Gastrocnemius medialis (tissue), 4 donors: Measurements from ENCODE around the gene MACROD2. TPM values are rescaled to one million over a fixed set of nuclear protein-coding genes. Genes with fewer than 3 reads are reported as not detected.

ENCODE experiments used
- ATAC-seq, 2 donors: fragments of 150-250 bp; one replicate each; pipeline ENCODE4 v1.9.1; 2016
- DNase-seq, 2 donors: peaks; one replicate each; pipeline ENCODE4 v3.0.0-alpha.2; 2019
- H3K27ac ChIP-seq, 4 donors: fragments of 200-600 bp; sonication (generic); 1 replicate in 1 of 4; 2 replicates in 3 of 4; pipeline ENCODE4 v1.5.1; 2016 to 2018; ENCODE audit warnings: mild to moderate bottlenecking in 2 of 4, moderate library complexity in 1 of 4
- H3K27me3 ChIP-seq, 3 donors: fragments of 200-600 bp; sonication (generic) in 2 of 3; 1 replicate in 1 of 3; 2 replicates in 2 of 3; pipeline versions ENCODE4 v1.5.1 to v1.6.0; 2016 to 2019; ENCODE audit warnings: mild to moderate bottlenecking in 1 of 3, moderate library complexity in 1 of 3
- H3K36me3 ChIP-seq, 2 donors: fragments of 200-600 bp; sonication (generic) in 1 of 2; one replicate each; pipeline ENCODE4 v1.5.1; 2017 to 2018
- H3K4me1 ChIP-seq, 2 donors: fragments of 200-600 bp; sonication (generic) in 1 of 2; one replicate each; pipeline ENCODE4 v1.5.1; 2016 to 2017; ENCODE audit warnings: mild to moderate bottlenecking in 2 of 2
- H3K4me3 ChIP-seq, 4 donors: fragments of 200-600 bp; sonication (generic) in 3 of 4; 1 replicate in 1 of 4; 2 replicates in 3 of 4; pipeline ENCODE4 v1.5.1; 2016 to 2019; ENCODE audit warnings: mild to moderate bottlenecking in 2 of 4
- H3K9me3 ChIP-seq, 3 donors: fragments of 200-600 bp; sonication (generic) in 2 of 3; 1 replicate in 1 of 3; 2 replicates in 2 of 3; pipeline ENCODE4 v1.5.1; 2016 to 2019
- CTCF ChIP-seq, 5 experiments: fragments of 450-650 bp in 3 of 5; fragments of 200-600 bp in 2 of 5; sonication (generic) in 2 of 5; IDR thresholded peaks in 4 of 5; conservative IDR thresholded peaks in 1 of 5; 1 replicate in 4 of 5; 2 replicates in 1 of 5; pipeline ENCODE4 v1.5.1; 2016 to 2019; ENCODE audit warnings: antibody characterized with exemption in 5 of 5, mild to moderate bottlenecking in 3 of 5, moderate library complexity in 3 of 5
- POLR2A ChIP-seq, 2 donors: fragments of 450-650 bp; IDR thresholded peaks; one replicate each; pipeline ENCODE4 v1.6.1; 2017; ENCODE audit warnings: antibody characterized with exemption in 2 of 2, mild to moderate bottlenecking in 2 of 2, moderate library complexity in 2 of 2
- in situ Hi-C, 4 donors: fragments of 200-750 bp; cut with MboI; loops; one replicate each; pipeline versions ENCODE4 v1.15.0 to v1.8.0; 2017; ENCODE audit warnings: low sequenced_read_pairs in 4 of 4
- intact Hi-C: fragments of 100-400 bp; cut with DNase I; formaldehyde crosslinking; loops from one replicate; pipeline ENCODE4 v1.15.1; 2023; ENCODE audit warnings: low total_unique reads
- total RNA-seq, 4 donors: library from RNA; depleted of rRNA; stranded (reverse); fragments of >200 nt; gene quantifications; one replicate each; pipeline versions ENCODE4 v1.1.0 to v1.2.3, GENCODE V29; 2016

Gene MACROD2
- total RNA-seq, 4 donors from 2014 or later = 1.8 to 10.2 (median 3.6) TPM

GRCh38 chr20:15618912-15619311 is 1623.6 kb downstream of the MACROD2 start:
- H3K27me3 ChIP-seq = no peaks in the 10 kb centered on the region
- intact Hi-C loops = no loop called here
- no peaks in the 10 kb centered on the region for H3K36me3 ChIP-seq
- in situ Hi-C loops = no loop called here
- H3K27ac ChIP-seq = no peak overlapping the region
- no peak overlapping the region for H3K4me3 ChIP-seq
- no peaks in the 10 kb centered on the region for H3K9me3 ChIP-seq
- H3K4me1 ChIP-seq = no peaks in the 10 kb centered on the region
- ATAC-seq = no peak
- no peak for DNase-seq
- TF ChIP-seq POLR2A (IDR thresholded peaks at IDR 0.05) (no peak), CTCF (IDR thresholded peaks at IDR 0.05 in 4 of 5, conservative IDR thresholded peaks at IDR 0.05 in 1 of 5) (no peak)

GRCh38 chr20:15619341-15619740 is 1624.0 kb downstream of the MACROD2 start:
- Histone ChIP-seq H3K9me3 (no peaks in the 10 kb centered on the region), H3K27me3 (no peaks in the 10 kb centered on the region), H3K4me1 (no peaks in the 10 kb centered on the region), H3K36me3 (no peaks in the 10 kb centered on the region), H3K27ac (no peak overlapping the region), H3K4me3 (no peak overlapping the region)
- in situ Hi-C loops (no loop called here), intact Hi-C loops (no loop called here)
- DNase-seq = no peak
- ATAC-seq = no peak
- no peak for TF ChIP-seq CTCF (IDR thresholded peaks at IDR 0.05 in 4 of 5, conservative IDR thresholded peaks at IDR 0.05 in 1 of 5)
- TF ChIP-seq POLR2A (IDR thresholded peaks at IDR 0.05) = no peak

- H3K4me1 ChIP-seq = no peaks in the 10 kb centered on the region
- no peak overlapping the region for H3K27ac ChIP-seq
- no peak for TF ChIP-seq CTCF (IDR thresholded peaks at IDR 0.05 in 4 of 5, conservative IDR thresholded peaks at IDR 0.05 in 1 of 5)
- no peak for TF ChIP-seq POLR2A (IDR thresholded peaks at IDR 0.05)
- in situ Hi-C loops (no loop called here), intact Hi-C loops (no loop called here)
- no peak overlapping the region for H3K4me3 ChIP-seq
- DNase-seq (no peak), ATAC-seq (no peak)
- H3K36me3 ChIP-seq = no peaks in the 10 kb centered on the region
- no peaks in the 10 kb centered on the region for H3K27me3 ChIP-seq
- no peaks in the 10 kb centered on the region for H3K9me3 ChIP-seq
These were observed 1624.5 kb downstream of the MACROD2 start for GRCh38 chr20:15619816-15620215.

GRCh38 chr20:15622368-15622767 is 1627.1 kb downstream of the MACROD2 start:
- H3K9me3 ChIP-seq = no peaks in the 10 kb centered on the region
- intact Hi-C loops = no loop called here
- DNase-seq = no peak
- no peak overlapping the region for H3K4me3 ChIP-seq
- ATAC-seq = no peak
- H3K27ac ChIP-seq = no peak overlapping the region
- in situ Hi-C loops = no loop called here
- H3K4me1 ChIP-seq = no peaks in the 10 kb centered on the region
- TF ChIP-seq CTCF (IDR thresholded peaks at IDR 0.05 in 4 of 5, conservative IDR thresholded peaks at IDR 0.05 in 1 of 5) (no peak), POLR2A (IDR thresholded peaks at IDR 0.05) (no peak)
- H3K36me3 ChIP-seq = no peaks in the 10 kb centered on the region
- no peaks in the 10 kb centered on the region for H3K27me3 ChIP-seq

GRCh38 chr20:15623215-15623614 is 1627.9 kb downstream of the MACROD2 start:
- H3K4me1 ChIP-seq = no peaks in the 10 kb centered on the region
- DNase-seq (no peak), ATAC-seq (no peak)
- in situ Hi-C loops (no loop called here), intact Hi-C loops (no loop called here)
- H3K36me3 ChIP-seq = no peaks in the 10 kb centered on the region
- TF ChIP-seq POLR2A (IDR thresholded peaks at IDR 0.05) (no peak), CTCF (IDR thresholded peaks at IDR 0.05 in 4 of 5, conservative IDR thresholded peaks at IDR 0.05 in 1 of 5) (no peak)
- no peak overlapping the region for H3K27ac ChIP-seq
- H3K27me3 ChIP-seq = no peaks in the 10 kb centered on the region
- H3K4me3 ChIP-seq = no peak overlapping the region
- H3K9me3 ChIP-seq = no peaks in the 10 kb centered on the region
